GM23248 (cell line): ENCODE data around the gene TRIM32.

Source experiments
- EZH2 ChIP-seq: fragments of 200-600 bp; sonication (generic); IDR thresholded peaks from 2 replicates; pipeline ENCODE4 v1.6.1; 2018; ENCODE audit warnings: antibody characterized with exemption, mild to moderate bottlenecking; ENCODE audit not compliant: insufficient read depth, poor library complexity, severe bottlenecking
- EZH2phosphoT487 ChIP-seq: fragments of 200-600 bp; sonication (generic); IDR thresholded peaks from 2 replicates; pipeline ENCODE4 v1.6.1; 2018; ENCODE audit warnings: antibody characterized with exemption, moderate library complexity, mild to moderate bottlenecking, low read depth; ENCODE audit not compliant: insufficient read depth

GRCh38 chr9:116741086-116741740, 54.1 kb downstream of the TRIM32 start:
- TF ChIP-seq EZH2phosphoT487 (no peak), EZH2 (no peak)
